Epithelial cell of proximal tubule (primary cell): ENCODE results near the gene IFT43. TPM values are rescaled to one million over a fixed set of nuclear protein-coding genes. Genes with fewer than 3 reads are reported as not detected.

Experiments
- DNase-seq: peaks from one replicate; pipeline ENCODE4 v3.0.0-alpha.2; 2011; ENCODE audit warnings: low read depth
- H3K4me3 ChIP-seq: 2 replicates; pipeline ENCODE4 v1.5.1; 2011; ENCODE audit warnings: low read depth, mild to moderate bottlenecking, low read length
- CTCF ChIP-seq: conservative IDR thresholded peaks from 2 replicates; pipeline ENCODE4 v1.5.1; 2012; ENCODE audit warnings: low read depth, mild to moderate bottlenecking, low read length
- total RNA-seq: library from RNA; depleted of rRNA; stranded (reverse); fragments of >200 nt; gene quantifications from 2 replicates; pipeline ENCODE4 v1.2.3, GENCODE V29; 2015

Gene IFT43
- total RNA-seq, 1 donor from 2014 or later = 28.3 TPM

DNA sequence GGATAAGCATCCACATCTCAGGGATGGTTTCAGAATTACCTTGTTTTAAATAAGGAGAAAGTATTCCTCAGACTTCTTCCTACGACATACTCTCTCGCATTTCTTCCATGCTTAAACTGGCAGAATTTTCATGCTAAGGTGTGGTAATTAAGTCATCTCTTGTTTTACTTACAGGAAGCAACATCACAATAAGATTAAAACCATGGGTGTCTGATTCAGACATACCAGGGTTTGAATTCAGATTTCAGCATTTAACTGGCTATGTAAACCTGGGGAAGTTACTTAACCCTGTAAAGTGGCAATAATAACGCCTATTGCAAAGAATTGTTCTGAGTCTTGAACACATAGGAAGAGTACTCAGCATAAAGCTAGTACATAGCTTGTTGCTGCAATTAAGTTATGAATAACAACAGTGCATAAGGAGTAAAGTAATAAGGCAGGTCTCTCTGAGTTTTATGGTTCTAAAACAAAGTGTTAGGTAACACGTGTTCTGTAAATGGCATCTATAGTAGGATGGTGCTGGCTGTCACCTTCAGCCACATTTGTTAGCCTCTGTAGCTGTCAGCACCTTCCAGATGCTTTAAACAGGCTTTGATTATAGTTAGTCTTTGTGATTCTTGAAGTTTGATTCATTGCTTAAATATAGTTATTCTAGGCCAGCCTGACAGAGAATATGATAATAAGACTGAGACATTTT lies 38.8 kb downstream of the IFT43 start:
- DNase-seq = no peak
- no peak for TF ChIP-seq CTCF
- H3K4me3 ChIP-seq = no peak overlapping the region

DNA sequence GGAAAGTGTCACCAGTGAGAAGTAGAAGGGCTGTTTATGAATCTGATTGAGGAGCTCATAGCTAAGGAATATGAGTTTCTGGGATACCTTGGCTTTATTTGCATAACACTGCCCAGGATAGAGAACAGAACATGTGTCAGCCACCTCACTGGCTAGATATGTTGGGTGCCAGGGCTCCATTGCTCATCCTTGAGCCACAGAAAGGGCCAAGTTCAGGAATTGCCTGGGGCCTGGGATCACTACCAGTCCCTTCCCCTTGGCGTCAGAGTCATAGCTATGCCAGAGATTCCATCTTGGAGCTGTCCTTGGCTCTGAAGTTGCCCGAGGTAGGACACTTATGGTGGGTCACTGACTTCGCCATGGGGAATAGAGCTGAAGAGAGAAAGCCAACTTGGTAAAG lies 49.0 kb downstream of the IFT43 start:
- no peak for DNase-seq
- TF ChIP-seq CTCF = no peak
- H3K4me3 ChIP-seq = no peak overlapping the region

DNA sequence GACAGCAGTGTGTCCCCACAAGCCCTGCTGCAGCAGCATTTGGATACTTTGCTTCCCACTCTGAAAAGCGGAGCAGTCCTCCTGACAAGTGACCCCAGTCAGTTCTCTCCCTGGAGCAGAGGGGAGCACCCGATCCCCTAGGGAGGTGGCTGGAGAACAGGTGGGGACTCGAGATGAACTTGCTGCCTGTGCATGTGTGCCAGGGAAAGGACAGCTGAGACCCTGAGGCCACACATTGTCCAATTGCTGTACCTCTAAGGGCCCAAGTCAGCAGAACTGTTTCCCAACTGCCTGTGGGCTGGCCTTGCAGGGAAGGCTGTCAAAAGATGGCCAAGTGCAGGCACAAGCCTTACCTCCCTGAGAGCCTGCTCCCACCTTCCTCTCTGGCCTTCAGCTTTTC lies 55.1 kb downstream of the IFT43 start:
- no peak for TF ChIP-seq CTCF
- no peak for DNase-seq
- no peak overlapping the region for H3K4me3 ChIP-seq

GRCh38 chr14:76045773-76046172 lies 60.2 kb downstream of the IFT43 start:
- no peak overlapping the region for H3K4me3 ChIP-seq
- DNase-seq = no peak
- no peak for TF ChIP-seq CTCF

DNA sequence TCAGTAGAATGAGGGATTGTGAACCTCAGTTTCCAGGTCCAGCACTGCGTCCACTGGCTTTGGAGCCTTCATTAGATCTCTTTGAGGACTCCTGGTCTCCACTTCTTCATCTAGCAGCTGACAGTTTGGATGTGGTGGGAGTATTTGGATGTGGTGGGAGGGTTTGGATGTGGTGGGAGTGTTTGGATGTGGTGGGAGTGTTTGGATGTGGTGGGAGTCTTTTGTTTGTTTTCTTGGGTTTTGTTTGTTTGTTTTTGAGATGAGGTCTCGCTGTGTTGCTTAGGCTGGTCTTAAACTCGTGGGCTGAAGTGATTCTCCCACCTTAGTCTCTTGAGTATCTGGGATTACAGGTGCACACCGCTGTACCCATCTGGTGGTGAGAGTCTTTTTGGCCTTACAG lies 64.7 kb downstream of the IFT43 start:
- DNase-seq = no peak
- no peak for TF ChIP-seq CTCF
- no peak overlapping the region for H3K4me3 ChIP-seq

DNA sequence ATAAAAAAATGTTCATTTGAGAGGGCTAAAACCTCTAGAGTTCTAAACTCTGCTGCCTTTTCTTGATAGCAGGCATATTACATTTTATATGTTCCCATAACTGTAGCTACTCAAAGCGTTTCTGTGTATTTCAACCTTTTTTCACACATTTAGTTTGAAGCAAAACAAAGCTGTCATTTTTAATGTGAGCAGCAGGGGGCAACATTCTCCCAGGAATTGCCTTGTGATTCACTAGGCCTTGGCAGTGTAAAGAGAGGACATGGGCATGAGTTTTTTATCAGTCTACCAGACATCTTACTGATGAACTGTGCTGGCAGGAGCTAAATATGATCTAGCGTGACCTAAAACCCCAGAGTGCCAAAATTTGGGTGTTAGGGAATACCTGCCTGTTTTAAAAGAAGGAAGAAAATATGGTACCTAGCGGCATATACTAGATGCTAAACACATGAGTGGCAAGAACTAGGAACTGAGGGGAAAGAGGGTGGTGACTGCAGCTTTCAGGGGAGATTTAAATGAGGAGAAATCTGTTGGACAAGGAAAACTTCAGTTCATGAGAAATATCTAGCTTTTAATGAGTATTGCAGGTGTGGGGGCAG lies 65.3 kb downstream of the IFT43 start:
- H3K4me3 ChIP-seq = no peak overlapping the region
- peak; percentile 1 for DNase-seq
- TF ChIP-seq CTCF = peak; percentile 81
